GM19397 (cell line): Measurements from ENCODE around the gene VAMP1.
"Not testable (repeated sequence)": the region's sequence is repeated elsewhere in the genome, so short reads cannot be mapped to it uniquely, and the experiment has no call there.

Experiments used
- ATAC-seq: cut with Tn5 transposase; IDR thresholded peaks from one replicate; pipeline ENCODE4 v1.9.1; 2021; ENCODE audit warnings: mild to moderate bottlenecking, moderate library complexity; ENCODE audit not compliant: unreplicated experiment

The VAMP1 gene

GRCh38 chr12:6470375-6471163, at the start of gene VAMP1:
VAMP1 (minus strand) TSS chr12:6470677; CDS start chr12:6470531, 146 bp downstream.
- ATAC-seq = peak; percentile 87

GRCh38 chr12:6520186-6520585, 49.7 kb upstream of the VAMP1 start:
- ATAC-seq = no peak

- ATAC-seq = no peak
Observed at GRCh38 chr12:6508087-6508486, 37.6 kb upstream of the VAMP1 start.

GRCh38 chr12:6507102-6507998, 36.9 kb upstream of the VAMP1 start:
- ATAC-seq = no peak

GRCh38 chr12:6500466-6500865, 30.0 kb upstream of the VAMP1 start:
- ATAC-seq = no peak

GRCh38 chr12:6497291-6497690, 26.8 kb upstream of the VAMP1 start:
- ATAC-seq = not testable (repeated sequence)

- ATAC-seq = no peak
Observed at GRCh38 chr12:6494968-6495367, 24.5 kb upstream of the VAMP1 start.

- ATAC-seq = no peak
Observed at GRCh38 chr12:6494258-6494743, 23.8 kb upstream of the VAMP1 start.

GRCh38 chr12:6493497-6494257, 23.2 kb upstream of the VAMP1 start, which contains the start of gene NCAPD2:
NCAPD2 (plus strand) TSS chr12:6494102; CDS start chr12:6495099, 997 bp downstream.
- ATAC-seq = peak; percentile 87

GRCh38 chr12:6492838-6493496, 22.5 kb upstream of the VAMP1 start, which contains the start of gene MRPL51:
MRPL51 (minus strand) TSS chr12:6493262; CDS start chr12:6493136, 126 bp downstream.
- ATAC-seq = peak; percentile 73

GRCh38 chr12:6490673-6491072, 20.2 kb upstream of the VAMP1 start:
- not testable (repeated sequence) for ATAC-seq

GRCh38 chr12:6489449-6489848, 19.0 kb upstream of the VAMP1 start:
- no peak for ATAC-seq

GRCh38 chr12:6488240-6488639, 17.8 kb upstream of the VAMP1 start:
- ATAC-seq = no peak

GRCh38 chr12:6478416-6478815, 7.9 kb upstream of the VAMP1 start:
- no peak for ATAC-seq

GRCh38 chr12:6477601-6478377, 7.3 kb upstream of the VAMP1 start:
- ATAC-seq = not testable (repeated sequence)

GRCh38 chr12:6476489-6476888, 6.0 kb upstream of the VAMP1 start:
- no peak for ATAC-seq

- not testable (repeated sequence) for ATAC-seq
Observed at GRCh38 chr12:6475233-6475975, 4.9 kb upstream of the VAMP1 start.

GRCh38 chr12:6472491-6472890, 2.0 kb upstream of the VAMP1 start:
- ATAC-seq = no peak

- no peak for ATAC-seq
Observed at GRCh38 chr12:6471989-6472360, 1.5 kb upstream of the VAMP1 start.
